Caco-2 (cell line): Measurements from ENCODE around the gene EXOSC2. TPM values are rescaled to one million over a fixed set of nuclear protein-coding genes. Genes with fewer than 3 reads are reported as not detected.

Source experiments
- BruUV-seq: library from RNA; stranded (reverse); fragments of 400-500 nt; replicated peaks from 2 replicates; lab custom pipeline; 2021; lab: Mats Ljungman, UMichigan
- CTCF ChIA-PET: fragments of 300-600 bp; sonication (Branson Sonifier 250); formaldehyde crosslinking; loops from one replicate; lab custom pipeline; 2022; ENCODE audit warnings: antibody characterized with exemption; lab: Charles Lee
- POLR2A ChIA-PET: fragments of 300-600 bp; sonication (Branson Sonifier 250); formaldehyde crosslinking; loops from one replicate; lab custom pipeline; 2022; ENCODE audit warnings: antibody characterized with exemption; lab: Charles Lee
- DNase-seq, 2 experiments: peaks; one replicate each; pipeline versions ENCODE4 v3.0.0 to v3.0.0-alpha.2; 2020 to 2022
- H3K27me3 ChIP-seq: replicated peaks from 2 replicates; pipeline ENCODE4 v1.6.0; 2011; ENCODE audit warnings: low read length; ENCODE audit not compliant: control insufficient read depth, insufficient read depth
- H3K36me3 ChIP-seq: 2 replicates; pipeline ENCODE4 v1.5.1; 2011; ENCODE audit warnings: low read length; ENCODE audit not compliant: control insufficient read depth, insufficient read depth
- H3K4me1 ChIP-seq: fragments of 250-450 bp; sonication (Bioruptor Pico); 2 replicates; pipeline ENCODE4 v1.5.1; 2020; ENCODE audit warnings: mild to moderate bottlenecking
- H3K4me3 ChIP-seq: 2 replicates; pipeline ENCODE4 v1.5.1; 2011; ENCODE audit warnings: low read depth, mild to moderate bottlenecking, control low read depth, low read length
- H3K9me3 ChIP-seq: fragments of 250-450 bp; sonication (Bioruptor Pico); 2 replicates; pipeline ENCODE4 v1.5.1; 2020; ENCODE audit warnings: mild to moderate bottlenecking, moderate library complexity
- H3K27ac Mint-ChIP-seq: one replicate; pipeline ENCODE4 v1.8.0; 2022; ENCODE audit warnings: mixed read lengths; ENCODE audit not compliant: unreplicated experiment
- H3K27me3 Mint-ChIP-seq: one replicate; pipeline ENCODE4 v1.8.0; 2022; ENCODE audit warnings: mixed read lengths; ENCODE audit not compliant: insufficient read depth, unreplicated experiment
- H3K36me3 Mint-ChIP-seq: one replicate; pipeline ENCODE4 v1.8.0; 2022; ENCODE audit warnings: mild to moderate bottlenecking, mixed read lengths; ENCODE audit not compliant: insufficient read depth, unreplicated experiment
- H3K4me1 Mint-ChIP-seq: one replicate; pipeline ENCODE4 v1.8.0; 2022; ENCODE audit warnings: low read depth, mixed read lengths; ENCODE audit not compliant: unreplicated experiment
- H3K4me3 Mint-ChIP-seq: one replicate; pipeline ENCODE4 v1.8.0; 2022; ENCODE audit warnings: mild to moderate bottlenecking, moderate library complexity, mixed read lengths; ENCODE audit not compliant: unreplicated experiment
- H3K9me3 Mint-ChIP-seq: one replicate; pipeline ENCODE4 v1.8.0; 2022; ENCODE audit warnings: mixed read lengths; ENCODE audit not compliant: unreplicated experiment
- CTCF ChIP-seq, 2 experiments: fragments of 200-600 bp in 1 of 2; IDR thresholded peaks; 1 replicate in 1 of 2; 2 replicates in 1 of 2; pipeline versions ENCODE4 v1.5.1 to v1.8.0; 2011 to 2022; ENCODE audit warnings: antibody characterized with exemption in 1 of 2, control low read depth in 1 of 2, inconsistent platforms in 1 of 2, low read depth in 1 of 2, low read length in 1 of 2, mild to moderate bottlenecking in 1 of 2, moderate library complexity in 1 of 2; ENCODE audit not compliant: insufficient read depth in 1 of 2, severe bottlenecking in 1 of 2, unreplicated experiment in 1 of 2
- intact Hi-C: fragments of 100-400 bp; cut with micrococcal nuclease; formaldehyde crosslinking; loops from one replicate; pipeline ENCODE4 v1.10.0; 2022; ENCODE audit not compliant: unreplicated experiment
- total RNA-seq: library from RNA; stranded (reverse); gene quantifications from 2 replicates; pipeline ENCODE4 v1.2.3, GENCODE V29; 2022

Gene EXOSC2
- total RNA-seq, 1 experiment from 2014 or later, result 59.1 TPM

GRCh38 chr9:130731355-130731754 is 37.8 kb downstream of the EXOSC2 start:
- H3K9me3 ChIP-seq, result no peaks in the 10 kb centered on the region
- CTCF ChIA-PET, result interaction anchor here (0.6 to 1.5 kb wide), 3 partner anchors 24 to 314 kb away, joined by 3 to 9 read pairs (median 4); no protein-coding TSS in a partner anchor
- POLR2A ChIA-PET, result interaction anchor here (0.7 kb wide), 1 partner anchor 272 kb away, joined by 5 read pairs; no protein-coding TSS in a partner anchor
- no peaks in the 10 kb centered on the region for H3K9me3 Mint-ChIP-seq
- no peak for DNase-seq
- H3K27me3 Mint-ChIP-seq, result no peaks in the 10 kb centered on the region
- no TSS peak for BruUV-seq
- no peaks in the 10 kb centered on the region for H3K4me1 ChIP-seq
- intact Hi-C loops, result no loop called here
- H3K27ac Mint-ChIP-seq, result no peak overlapping the region
- TF ChIP-seq CTCF (IDR thresholded peaks at IDR 0.05; ENCODE audit: insufficient read depth in 1 of 2, low read depth in 1 of 2, low read length in 1 of 2, severe bottlenecking in 1 of 2, unreplicated experiment in 1 of 2), result no peak
- H3K27me3 ChIP-seq, result no peaks in the 10 kb centered on the region
- no peak overlapping the region for H3K4me3 ChIP-seq
- H3K36me3 Mint-ChIP-seq, result no peaks in the 10 kb centered on the region
- H3K4me1 Mint-ChIP-seq, result peaks cover 13% of the 10 kb centered on the region
- H3K36me3 ChIP-seq, result no peaks in the 10 kb centered on the region
- H3K4me3 Mint-ChIP-seq, result no peak overlapping the region

- Mint-ChIP-seq H3K27me3 (no peaks in the 10 kb centered on the region), H3K4me1 (peaks cover 13% of the 10 kb centered on the region), H3K36me3 (no peaks in the 10 kb centered on the region), H3K9me3 (no peaks in the 10 kb centered on the region), H3K4me3 (no peak overlapping the region), H3K27ac (no peak overlapping the region)
- peak in 1 of 2 experiments; percentile 16 for TF ChIP-seq CTCF (IDR thresholded peaks at IDR 0.05; ENCODE audit: insufficient read depth in 1 of 2, low read depth in 1 of 2, low read length in 1 of 2, severe bottlenecking in 1 of 2, unreplicated experiment in 1 of 2)
- CTCF ChIA-PET, result interaction anchor here (1.5 kb wide), 1 partner anchor 25 kb away, joined by 4 read pairs; no protein-coding TSS in a partner anchor
- POLR2A ChIA-PET, result no interaction called here
- no peak overlapping the region for H3K4me3 ChIP-seq
- no TSS peak for BruUV-seq
- H3K9me3 ChIP-seq, result no peaks in the 10 kb centered on the region
- H3K36me3 ChIP-seq, result no peaks in the 10 kb centered on the region
- H3K27me3 ChIP-seq, result no peaks in the 10 kb centered on the region
- no peak for DNase-seq
- intact Hi-C loops, result no loop called here
- no peaks in the 10 kb centered on the region for H3K4me1 ChIP-seq
Observed at GRCh38 chr9:130732136-130732535, 38.6 kb downstream of the EXOSC2 start.

- DNase-seq, result no peak
- Mint-ChIP-seq H3K27me3 (no peaks in the 10 kb centered on the region), H3K27ac (no peak overlapping the region), H3K4me3 (no peak overlapping the region), H3K36me3 (no peaks in the 10 kb centered on the region), H3K9me3 (no peaks in the 10 kb centered on the region), H3K4me1 (peaks cover 13% of the 10 kb centered on the region)
- BruUV-seq, result no TSS peak
- Histone ChIP-seq H3K27me3 (no peaks in the 10 kb centered on the region), H3K4me1 (no peaks in the 10 kb centered on the region), H3K36me3 (no peaks in the 10 kb centered on the region), H3K4me3 (no peak overlapping the region), H3K9me3 (no peaks in the 10 kb centered on the region)
- CTCF ChIA-PET, result no interaction called here
- intact Hi-C loops, result no loop called here
- TF ChIP-seq CTCF (IDR thresholded peaks at IDR 0.05; ENCODE audit: insufficient read depth in 1 of 2, low read depth in 1 of 2, low read length in 1 of 2, severe bottlenecking in 1 of 2, unreplicated experiment in 1 of 2), result no peak
- POLR2A ChIA-PET, result no interaction called here
Observed at GRCh38 chr9:130732793-130733221, 39.2 kb downstream of the EXOSC2 start.
